IMR-90 (cell line): ENCODE data around the gene RFX3.

Source experiments
- CEBPB ChIP-seq: IDR thresholded peaks from 2 replicates; pipeline ENCODE4 v1.6.1; 2012; ENCODE audit warnings: low read depth, low read length, improper control_type of control experiment
- CTCF ChIP-seq: conservative IDR thresholded peaks from 2 replicates; pipeline ENCODE4 v1.5.1; 2012; ENCODE audit warnings: mild to moderate bottlenecking, low read depth, low read length, improper control_type of control experiment
- ELK1 ChIP-seq: fragments of 150-350 bp; IDR thresholded peaks from 2 replicates; pipeline ENCODE4 v1.6.1; 2016; ENCODE audit warnings: low read depth, mild to moderate bottlenecking, low read length, moderate library complexity, borderline replicate concordance
- FOS ChIP-seq: fragments of 150-350 bp; IDR thresholded peaks from 2 replicates; pipeline ENCODE4 v1.6.1; 2016; ENCODE audit warnings: low read depth, low read length
- POLR2A ChIP-seq: IDR thresholded peaks from 2 replicates; pipeline ENCODE4 v1.6.1; 2012; ENCODE audit warnings: mild to moderate bottlenecking, low read depth, low read length

- no peak for TF ChIP-seq CTCF
- TF ChIP-seq FOS, result no peak
- no peak for TF ChIP-seq CEBPB
- TF ChIP-seq POLR2A, result no peak
- no peak for TF ChIP-seq ELK1
These were observed 282.1 kb downstream of the RFX3 start for GRCh38 chr9:3243683-3244082.
